GM20000 (cell line): ENCODE measurements around the gene ZNF70.

Experiments used
- DNase-seq: peaks from one replicate; pipeline ENCODE4 v3.0.0; 2012; ENCODE audit warnings: low spot score
- TF ChIP-seq, protein P1 (sequence below): IDR thresholded peaks from 2 replicates; pipeline ENCODE4 v1.5.1; 2012; ENCODE audit warnings: mild to moderate bottlenecking, control low read depth; ENCODE audit errors: extremely low read depth, missing control alignments

The ZNF70 gene

DNA sequence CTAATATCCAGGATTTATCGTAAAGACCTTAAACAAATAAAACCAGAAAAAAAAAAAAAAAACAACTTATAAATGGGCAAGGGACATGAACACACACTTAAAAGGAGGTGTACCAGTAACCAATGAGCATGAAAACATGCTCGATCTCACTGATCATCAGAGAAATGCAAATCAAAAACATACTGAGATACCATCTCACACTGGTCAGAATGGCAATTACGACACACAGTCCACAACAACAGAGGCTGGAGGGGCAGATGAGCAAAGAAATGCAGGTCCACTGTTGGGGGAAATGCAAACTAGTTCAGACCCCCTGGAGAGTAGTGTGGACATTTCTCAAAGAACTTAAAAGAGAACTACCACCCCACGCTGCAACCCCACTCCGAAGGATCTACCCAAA, 46.9 kb downstream of the ZNF70 start:
- DNase-seq, result no peak
- TF ChIP-seq, protein P1, sequence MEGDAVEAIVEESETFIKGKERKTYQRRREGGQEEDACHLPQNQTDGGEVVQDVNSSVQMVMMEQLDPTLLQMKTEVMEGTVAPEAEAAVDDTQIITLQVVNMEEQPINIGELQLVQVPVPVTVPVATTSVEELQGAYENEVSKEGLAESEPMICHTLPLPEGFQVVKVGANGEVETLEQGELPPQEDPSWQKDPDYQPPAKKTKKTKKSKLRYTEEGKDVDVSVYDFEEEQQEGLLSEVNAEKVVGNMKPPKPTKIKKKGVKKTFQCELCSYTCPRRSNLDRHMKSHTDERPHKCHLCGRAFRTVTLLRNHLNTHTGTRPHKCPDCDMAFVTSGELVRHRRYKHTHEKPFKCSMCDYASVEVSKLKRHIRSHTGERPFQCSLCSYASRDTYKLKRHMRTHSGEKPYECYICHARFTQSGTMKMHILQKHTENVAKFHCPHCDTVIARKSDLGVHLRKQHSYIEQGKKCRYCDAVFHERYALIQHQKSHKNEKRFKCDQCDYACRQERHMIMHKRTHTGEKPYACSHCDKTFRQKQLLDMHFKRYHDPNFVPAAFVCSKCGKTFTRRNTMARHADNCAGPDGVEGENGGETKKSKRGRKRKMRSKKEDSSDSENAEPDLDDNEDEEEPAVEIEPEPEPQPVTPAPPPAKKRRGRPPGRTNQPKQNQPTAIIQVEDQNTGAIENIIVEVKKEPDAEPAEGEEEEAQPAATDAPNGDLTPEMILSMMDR, result no peak

DNA sequence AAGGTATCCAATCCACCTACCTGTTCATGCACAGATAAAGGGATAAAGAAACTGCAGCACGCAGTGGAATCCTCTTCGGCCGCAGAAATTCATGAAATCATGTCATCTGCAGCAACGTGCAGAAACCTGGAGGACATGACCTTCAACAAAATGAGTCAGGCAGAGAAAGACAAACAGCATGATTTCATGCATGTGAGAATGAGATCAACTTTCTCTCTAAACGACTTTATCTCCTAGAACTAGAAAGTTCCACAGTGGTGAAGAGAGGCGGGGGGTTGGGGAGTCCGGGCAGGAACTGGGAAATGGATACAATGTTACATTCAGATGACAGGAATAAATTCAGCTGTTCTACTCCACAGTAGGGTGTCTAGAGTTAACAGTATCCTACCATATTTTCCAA, 50.2 kb downstream of the ZNF70 start:
- no peak for DNase-seq
- TF ChIP-seq, protein P1, result no peak

DNA sequence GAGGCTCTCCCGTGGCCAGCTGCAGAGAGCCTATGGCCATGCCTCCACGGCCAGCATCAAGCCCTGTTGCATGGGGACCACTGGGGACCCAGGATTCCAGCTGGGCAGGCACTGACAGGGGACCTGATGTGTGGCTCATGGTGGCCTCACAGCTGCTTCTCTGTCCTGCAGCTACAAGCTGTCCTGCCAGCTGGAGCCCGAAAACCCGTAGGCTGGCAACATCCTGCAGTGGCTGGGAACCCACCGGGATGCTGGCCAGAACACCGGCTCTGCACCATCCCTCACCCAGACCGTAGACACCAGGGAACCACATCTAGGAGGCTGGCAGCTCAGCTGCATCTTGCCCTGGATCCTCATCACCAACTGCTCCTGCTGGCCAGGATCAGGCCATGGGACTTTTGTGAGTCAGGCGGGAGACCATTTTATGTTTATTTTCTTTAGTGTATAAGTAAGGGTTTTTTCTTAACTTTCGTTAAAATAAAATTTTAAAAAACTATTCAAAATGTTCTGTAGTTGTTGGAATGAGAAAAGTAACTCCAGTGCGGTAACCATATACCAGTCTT, 52.2 kb downstream of the ZNF70 start:
- TF ChIP-seq, protein P1, result no peak
- DNase-seq, result no peak

DNA sequence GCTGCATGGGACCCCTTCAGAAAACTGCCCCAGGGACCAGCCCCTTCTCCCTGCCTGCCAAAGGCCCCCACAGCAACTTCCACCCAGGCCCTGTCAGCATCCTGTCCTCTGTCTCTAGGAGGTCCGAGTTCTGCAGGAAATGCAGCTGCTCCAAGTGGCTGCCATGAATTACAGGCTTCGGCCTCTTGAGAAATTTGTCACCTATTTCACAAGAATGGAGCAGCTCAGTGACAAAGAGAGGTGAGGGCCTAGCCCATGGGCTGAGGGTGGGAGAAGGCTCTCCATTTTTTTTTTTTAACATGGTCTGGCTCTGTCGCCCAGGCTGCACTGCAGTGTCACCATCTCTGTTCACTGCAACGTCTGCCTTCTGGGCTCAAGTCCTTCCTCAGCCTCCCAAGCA, 52.8 kb downstream of the ZNF70 start:
- TF ChIP-seq, protein P1, result no peak
- DNase-seq, result no peak

DNA sequence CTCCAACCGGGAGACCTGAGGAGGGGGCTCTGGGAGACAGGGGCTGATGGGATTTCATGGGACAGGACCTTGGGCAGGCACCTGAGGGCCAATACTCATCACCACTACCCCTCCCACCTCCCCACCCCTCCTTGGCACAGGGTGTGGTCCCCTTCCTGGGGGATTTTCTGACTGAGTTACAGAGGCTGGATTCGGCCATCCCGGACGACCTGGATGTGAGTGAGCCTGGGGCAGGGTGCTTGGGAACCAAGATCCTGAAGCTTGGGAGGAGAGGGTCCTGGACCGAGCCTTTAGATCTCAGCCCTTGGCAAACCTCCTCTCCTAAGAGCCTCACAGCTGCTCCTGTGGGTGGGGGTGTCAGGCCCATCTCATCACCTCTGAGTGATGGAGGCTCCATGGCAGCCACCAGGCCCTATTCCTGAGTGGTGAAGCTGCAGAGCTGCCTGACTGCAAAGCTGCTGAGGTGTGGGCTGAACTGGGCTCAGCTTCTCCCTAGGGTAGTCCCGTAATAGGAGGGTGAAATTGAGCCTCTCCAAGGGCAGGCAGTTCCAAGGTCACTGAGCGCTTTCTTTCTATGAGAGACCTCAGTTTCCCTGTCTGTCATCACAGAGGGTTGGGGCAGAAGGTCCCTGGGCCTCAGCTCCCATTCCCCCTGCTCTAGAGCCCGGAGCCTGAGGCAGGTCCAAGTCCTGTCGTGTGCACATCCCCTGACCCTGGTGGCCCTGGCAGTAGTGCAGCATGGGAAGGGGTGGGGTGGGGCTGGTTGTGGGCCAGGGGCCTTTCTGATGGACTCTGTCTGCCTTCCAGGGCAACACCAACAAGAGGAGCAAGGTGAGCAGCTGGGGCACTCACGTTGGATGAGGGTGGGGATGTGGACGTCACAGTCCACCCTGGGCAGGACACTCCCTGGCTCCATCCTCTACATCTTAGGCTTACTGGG, 53.6 kb downstream of the ZNF70 start:
- TF ChIP-seq, protein P1, result no peak

DNA sequence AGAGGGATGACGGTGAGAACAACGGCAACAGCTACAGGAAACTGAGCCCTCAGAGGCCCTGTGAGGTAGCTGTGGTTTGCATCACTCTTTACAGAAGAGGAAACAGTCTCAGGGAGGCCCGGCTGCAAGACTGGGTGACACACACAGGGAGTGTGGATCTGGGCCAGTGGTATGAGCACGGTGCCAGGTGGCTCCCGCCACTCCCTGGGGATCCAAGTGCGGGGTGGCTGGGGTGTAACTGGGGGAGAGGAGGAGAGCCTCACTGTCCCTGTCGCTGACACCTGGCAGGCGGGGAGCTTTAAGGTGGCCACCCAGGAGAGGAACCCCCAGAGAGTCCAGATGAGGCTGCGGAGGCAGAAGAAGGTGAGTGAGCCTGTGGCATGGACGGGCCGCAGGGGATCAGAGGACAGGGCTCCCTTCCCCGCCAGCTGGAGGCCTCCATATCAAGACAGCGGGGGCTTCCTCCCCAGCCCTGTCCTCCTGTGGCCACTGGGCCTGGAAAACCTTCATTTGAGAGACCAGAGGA, 54.5 kb downstream of the ZNF70 start:
- TF ChIP-seq, protein P1, result no peak
- DNase-seq, result peak; percentile 83

More for the DNA sequence above, 53.6 kb downstream of the ZNF70 start:
- no peak for DNase-seq
